ENCODE data around the gene DNMT3A.
A peak's percentile ranks its signal among the peaks of the same experiment; 100 is the strongest.

Gene DNMT3A

DNA sequence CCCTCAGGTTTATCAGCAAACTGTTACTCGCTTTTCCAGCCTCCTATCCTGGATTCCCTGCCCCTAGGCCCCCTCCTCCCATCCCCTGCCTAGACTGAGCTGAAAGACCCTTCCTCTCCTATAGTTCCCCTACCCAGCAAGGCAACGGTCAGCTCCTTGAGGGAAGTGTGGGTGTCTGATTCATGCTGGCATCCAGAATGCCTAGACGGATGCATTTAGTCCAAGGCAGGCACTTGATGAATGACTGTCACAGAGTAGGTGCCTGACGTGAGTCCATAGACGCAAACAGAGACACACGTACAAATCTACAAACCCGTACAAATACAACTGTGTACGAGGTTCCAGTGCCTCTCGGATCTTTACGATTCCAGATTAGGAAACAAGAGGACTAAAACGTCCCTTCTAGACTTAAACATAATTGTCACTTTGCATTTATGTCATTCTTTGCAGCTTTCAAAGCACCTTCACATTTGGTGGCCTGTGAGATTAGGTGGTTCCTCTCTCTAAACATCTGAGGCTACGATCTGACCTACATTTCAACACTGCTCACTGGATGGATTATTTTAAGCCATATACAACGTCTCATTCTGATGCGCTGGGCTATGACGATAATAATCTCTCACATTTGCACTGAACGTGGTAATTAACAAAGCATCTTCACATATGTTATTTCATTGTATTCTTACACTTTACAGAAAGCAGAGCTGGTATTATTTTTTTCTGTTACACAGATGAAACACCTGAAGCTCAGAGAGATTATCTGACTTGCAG lies 36.7 kb downstream of the DNMT3A start:
- DNase-seq (ENCODE audit: low read depth in 3 of 3), result no peak

DNA sequence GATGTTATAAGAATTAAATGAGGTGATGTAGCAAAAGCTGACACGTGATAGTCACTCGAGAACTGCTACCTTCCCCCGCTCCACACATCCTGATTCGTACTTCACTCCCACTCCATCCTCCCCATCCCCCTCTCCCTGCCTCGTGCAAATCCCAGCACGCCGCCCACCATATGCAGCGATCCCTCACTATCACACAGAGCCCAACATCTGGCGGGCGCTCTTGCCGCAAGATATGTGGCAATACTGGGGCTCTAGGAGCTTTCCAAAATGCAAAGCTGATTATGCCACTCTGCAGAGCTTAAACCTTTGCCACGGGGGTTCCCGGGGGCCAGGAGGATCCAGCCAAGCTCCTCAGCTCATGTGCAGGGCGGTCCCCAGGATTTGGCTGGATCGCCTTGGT lies 37.4 kb downstream of the DNMT3A start:
- no peak for DNase-seq (ENCODE audit: low read depth in 3 of 3)

DNA sequence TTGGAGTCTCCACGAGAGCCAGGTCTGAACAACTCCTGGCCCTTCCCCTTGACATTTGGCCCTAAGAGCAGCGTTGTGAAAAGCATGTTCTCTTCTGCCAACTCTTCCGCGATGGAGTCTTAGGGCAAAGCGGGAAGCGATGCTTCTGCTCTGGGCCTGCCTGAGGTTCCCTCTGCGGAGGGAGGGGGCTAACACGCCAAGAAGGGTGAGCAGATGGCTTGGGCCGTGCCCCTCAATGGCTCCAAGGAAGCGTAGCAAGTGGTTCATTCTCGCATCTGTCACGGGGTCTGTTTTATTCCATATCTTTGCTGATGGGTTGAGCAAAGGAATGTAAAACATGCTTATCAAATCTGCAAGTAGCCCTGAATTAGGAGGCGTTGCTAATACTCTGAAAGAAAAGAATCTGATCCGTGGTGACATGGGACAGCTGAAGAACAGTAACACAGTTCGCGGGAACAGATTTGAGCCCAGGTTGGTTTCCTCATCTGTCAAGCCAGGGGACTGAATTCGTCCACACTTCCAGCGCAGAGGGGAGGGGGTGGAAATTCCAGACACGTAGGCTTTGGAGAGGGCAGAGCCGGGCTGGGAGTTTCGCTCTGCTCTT lies 38.0 kb downstream of the DNMT3A start:
- DNase-seq (ENCODE audit: low read depth in 3 of 3), result no peak

DNA sequence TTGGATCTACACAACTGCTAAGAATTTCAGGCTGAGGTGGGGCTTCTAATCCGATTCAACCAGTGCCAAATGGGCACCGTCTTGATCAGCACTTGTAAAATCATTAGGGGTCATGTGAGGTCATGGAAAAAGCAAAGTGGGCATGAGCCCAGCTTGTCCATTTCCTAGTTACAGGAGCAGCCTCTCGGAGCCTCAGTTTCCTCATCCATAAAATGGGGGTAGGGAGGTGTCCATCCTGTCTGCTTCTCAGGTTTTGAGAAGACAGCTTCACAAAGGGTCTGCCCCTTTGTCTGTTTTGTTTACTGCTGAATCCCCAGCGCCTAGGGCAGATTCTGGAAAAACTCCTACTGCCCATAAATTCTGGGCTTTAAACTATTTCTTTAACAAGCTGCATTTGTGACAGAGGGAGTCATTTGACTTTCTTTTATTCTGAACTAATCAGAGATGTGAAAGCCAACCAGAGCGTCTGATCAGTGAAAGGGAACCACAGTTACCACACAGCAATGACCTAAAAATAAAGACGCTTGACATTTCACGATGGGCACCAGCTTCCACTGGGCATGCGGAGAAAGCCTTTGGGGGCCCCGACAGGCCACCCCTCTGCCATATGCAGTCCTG lies 38.9 kb downstream of the DNMT3A start:
- DNase-seq (ENCODE audit: low read depth in 3 of 3), result no peak

DNA sequence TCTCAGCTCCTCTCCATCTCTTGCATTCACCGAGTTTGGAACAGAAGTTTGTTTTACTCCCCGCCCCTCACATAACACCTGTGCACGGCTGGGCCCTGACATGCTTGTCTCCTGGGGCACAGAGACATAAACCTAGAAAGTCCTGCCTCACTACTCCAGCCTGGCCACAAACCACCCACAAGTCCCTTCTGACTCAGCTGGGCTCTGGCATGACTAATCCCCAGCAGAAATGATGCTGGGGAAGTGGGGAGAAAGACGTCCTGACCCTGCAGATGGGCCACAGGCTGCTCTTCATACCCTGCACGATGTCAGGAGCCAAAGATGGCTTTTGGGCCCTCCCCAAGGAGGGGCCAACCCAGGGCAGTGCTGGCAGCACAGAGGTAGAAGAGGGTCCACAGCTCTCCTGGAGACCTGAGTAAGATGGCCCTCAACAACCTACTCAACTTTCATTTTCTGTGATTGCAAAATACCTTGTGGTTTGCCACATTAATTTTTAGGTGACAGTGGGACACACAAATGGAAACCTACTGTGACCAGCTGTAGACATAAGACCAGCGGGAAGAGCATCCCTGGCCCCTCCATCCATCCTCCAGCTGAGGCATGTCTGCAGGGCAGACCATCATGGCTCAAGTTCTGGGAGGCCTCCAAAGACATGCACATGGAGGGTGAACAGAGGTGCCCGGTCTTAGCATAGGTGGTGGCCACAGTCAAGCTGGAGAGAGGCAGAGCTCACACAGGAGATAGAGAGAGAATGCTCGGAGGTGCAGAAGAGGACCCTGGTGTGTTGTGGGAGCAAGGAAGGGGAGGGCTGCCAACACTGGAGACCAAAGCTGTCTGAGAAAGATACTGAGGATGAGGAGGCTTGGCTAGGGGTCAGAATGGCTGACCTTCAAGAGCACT lies 40.0 kb downstream of the DNMT3A start:
- DNase-seq (ENCODE audit: low read depth in 3 of 3), result peak in 2 of 3 experiments; percentile 55 to 79

DNA sequence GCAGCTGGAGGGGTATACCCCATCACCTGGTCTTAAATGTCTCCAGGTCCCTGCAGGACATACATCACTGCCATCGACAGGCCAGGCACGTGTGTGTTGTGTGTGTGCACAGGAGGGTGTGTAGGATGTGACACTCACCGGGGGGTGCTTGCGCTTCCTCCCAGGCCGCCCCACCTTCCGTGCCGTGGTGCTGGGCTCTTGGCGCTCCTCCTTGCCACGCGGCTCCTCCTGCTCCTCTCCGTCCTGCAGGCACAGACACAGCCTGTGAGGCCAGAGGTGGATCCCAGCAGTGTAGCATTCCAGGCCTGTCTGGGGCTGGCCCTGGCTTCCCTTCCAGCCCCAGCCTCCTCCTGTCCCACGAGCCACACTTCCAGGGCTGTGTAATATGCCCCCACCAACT lies 41.7 kb downstream of the DNMT3A start:
- no peak for DNase-seq (ENCODE audit: low read depth in 3 of 3)

DNA sequence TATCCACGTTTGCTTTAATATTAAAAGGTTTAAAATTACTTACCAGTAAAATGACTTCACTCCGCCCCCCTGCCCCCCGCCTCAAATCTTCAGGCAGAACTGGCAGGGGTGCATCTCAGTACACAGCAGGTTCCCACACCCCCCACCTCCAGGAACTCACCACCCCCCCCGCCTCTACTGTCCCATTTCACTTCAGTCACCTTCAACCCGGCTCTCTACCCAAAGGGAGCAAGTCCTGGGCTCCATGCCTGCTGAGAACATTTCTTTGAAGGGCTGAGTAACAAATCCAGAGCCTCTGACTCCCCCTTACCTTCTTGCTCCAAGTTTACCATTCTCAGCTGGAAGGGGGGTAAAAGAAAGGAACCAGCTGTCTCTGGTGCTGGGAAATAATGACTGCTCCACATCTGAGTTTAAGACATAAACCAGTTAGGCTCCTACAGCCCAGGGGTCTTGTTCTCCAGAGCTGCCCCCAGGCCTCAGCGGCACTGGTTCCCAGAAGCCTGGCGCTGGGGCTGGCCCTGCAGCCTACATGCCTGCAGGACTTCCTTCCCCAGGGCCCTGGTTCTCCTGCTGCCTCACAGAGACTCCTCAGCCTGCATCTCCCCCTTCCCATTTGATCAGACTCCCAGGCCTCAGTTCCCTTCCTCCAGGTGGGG lies 42.8 kb downstream of the DNMT3A start:
- DNase-seq (ENCODE audit: low read depth in 3 of 3), result no peak

DNA sequence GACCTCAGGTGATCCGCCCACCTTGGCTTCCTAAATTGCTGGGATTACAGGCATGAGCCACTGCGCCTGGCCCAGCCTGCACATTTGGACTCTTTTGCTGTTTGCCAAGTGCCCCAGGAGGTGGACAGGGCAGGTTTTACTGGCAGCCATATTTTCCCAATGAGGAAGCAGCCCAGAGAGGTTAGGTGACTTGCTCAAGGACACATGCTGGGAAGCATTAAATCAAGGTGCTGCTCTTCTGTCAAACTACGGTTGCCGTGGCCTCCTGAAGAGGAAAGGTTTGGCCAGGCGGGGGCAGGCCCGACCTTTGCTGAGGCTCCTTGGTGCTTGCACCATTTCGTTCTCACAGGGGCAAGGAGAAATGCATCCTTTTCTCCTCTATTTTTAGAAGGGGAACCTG lies 44.0 kb downstream of the DNMT3A start:
- no peak for DNase-seq (ENCODE audit: low read depth in 3 of 3)

DNA sequence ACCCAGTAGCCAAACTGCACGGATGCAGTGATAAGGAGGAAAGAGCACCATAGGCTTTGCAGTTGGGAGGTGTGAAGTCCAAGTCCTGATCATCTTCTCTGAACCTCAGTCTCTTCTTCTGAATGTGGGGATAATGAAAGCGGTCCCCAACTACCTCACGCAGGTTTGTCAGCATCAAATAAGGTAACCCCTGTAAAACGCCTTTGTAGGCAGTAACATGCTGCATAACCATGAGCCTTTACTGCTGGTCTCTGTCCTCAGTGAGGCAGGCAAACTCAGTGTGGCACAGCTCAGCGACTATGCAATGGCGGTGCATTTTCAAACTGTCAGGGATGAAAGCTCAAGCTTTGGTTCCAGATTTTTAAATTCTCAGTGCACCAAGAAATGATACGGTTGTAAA lies 46.1 kb downstream of the DNMT3A start:
- DNase-seq (ENCODE audit: low read depth in 3 of 3), result no peak

DNA sequence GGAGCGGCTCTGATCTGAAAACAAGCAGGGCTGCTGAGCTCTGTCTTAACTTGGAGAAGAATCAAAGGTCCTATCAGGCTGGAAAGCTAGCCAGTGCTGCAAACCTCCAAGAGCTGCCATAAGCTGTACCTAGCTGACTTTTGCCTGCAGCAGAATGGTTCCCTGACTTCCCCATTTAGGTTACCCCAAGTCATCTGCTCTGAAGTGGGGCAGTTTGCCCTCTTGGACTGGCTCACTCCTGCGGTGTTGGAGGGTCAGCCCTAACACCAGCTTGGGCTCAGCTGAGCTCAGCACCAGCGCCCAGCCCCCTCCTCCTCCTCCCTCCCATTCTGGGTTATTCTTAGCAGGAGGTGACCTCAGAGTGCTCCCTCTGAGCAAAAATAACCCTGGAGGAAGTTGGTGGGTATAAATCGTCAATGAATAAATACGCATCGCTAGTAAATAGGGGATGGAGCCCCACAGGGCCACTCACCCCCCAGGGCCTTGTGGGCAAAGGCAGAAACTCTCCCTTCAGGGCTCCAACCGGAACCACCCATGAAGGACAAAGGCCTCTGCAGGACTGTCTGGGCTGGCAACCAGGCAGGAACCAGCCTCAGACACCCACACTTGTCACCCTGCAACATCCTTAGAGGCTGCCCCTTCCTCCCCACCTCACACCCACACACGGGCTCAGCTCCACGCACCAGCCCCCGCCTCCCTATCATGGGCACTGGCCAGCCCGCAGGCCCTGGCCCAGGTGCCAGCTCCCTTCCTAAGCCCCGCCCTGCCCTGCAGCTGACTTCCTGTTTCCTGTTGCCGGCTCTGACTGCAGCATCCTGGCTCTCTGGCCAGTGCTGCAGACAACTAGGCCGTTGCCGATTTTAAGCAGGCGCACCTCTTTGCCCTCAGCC lies 46.9 kb downstream of the DNMT3A start:
- peak in 2 of 3 experiments; percentile 51 to 75 for DNase-seq (ENCODE audit: low read depth in 3 of 3)

DNA sequence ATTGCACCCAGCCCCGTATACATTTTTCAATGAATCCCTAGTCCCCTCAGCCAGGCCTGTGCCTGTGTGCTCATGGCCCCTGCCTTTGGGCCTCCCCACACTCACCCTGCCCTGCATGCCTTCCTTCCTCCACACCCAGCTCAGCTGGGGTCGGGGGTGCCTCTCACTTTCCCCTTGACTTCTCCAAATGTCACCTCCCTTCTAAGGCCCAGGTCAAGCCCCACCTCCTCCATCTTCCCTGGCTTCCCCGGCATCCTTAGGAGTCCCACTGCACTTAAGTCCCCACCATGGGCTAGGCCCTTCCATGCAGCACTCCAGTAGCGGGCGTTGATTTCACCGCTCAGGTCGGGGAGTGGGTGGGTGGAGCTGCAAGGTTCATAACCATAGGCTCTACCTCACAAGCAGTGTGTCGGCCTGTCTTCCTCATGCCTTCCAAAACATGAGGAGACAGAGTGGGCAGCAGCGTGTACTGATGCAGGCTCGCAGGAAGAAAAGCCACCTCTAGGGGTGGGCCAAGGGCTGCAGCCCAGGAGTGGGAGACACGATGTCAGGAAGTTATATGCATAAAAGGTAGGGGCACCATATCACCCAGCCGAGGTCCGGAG lies 47.7 kb downstream of the DNMT3A start:
- no peak for DNase-seq (ENCODE audit: low read depth in 3 of 3)

DNA sequence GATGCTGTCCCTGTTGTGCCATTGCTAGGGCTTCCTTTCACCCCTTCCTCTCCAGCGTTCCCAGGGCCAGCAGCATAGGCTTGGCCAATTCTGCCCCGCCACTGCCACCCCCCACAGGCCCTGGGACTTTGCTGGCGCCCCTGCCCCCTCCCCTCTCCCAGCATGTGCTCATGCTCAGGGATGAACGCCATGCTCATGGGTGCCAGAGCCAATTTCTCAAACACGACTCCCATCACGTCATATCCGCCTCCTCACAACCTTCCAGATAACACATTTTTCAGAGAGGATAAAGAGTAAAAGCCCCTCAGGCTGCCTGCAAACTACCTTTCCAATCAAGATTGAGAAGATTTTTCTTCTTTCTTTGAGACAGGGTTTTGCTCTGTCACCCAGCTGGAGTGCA lies 48.6 kb downstream of the DNMT3A start:
- DNase-seq (ENCODE audit: low read depth in 3 of 3), result no peak

DNA sequence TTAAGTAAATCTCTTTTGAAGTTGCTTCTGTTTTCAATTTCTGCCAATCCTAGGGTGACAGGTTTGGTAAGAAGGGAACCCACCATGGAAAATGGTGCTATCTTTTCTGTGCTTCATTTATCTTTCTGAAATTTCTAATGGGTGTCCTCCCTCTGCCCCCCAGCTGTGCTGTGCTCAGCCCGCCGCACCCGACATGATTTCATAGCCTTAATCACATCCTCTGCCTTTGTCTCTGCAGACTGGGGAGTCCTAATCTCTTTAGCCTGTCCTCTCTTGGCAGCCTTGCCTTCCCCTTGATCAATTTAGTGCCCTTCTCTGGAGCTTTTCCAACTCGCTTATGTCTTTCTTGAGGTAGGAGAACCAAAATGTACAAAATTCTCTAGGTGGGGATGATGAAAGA lies 49.3 kb downstream of the DNMT3A start:
- DNase-seq (ENCODE audit: low read depth in 3 of 3), result no peak

DNA sequence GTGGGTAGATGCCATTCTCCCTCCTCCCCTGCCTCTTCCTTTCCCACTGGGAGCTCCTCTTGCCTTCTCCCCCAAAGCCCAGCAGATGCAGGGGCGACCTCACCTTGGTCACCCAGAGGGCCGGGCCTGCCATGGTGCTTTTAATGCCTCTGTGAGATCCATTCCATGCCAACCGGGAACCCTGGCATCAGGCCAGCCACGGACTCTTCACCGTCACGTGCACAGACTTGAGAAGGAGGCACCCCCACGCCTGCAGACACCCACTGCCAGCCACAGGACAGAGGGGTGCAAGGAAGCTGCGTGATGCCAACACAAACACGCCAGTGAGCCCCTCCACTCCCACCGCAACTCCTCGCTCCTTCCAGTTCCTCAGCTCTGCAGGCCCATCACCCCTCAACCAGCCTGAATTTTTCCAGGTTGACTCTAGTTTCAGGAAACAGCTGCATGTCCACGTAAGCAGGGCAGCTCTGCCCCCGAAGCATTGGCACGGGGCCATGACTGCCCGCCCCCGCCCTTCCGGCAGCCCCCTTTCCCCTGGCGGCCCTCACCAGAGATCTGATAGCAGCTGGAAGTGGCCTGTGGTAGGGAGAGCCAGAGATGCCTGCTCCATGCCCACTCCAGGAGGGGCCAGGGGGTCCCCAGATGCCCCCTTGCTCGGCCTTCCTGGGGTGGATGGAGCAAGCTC lies 50.8 kb downstream of the DNMT3A start:
- DNase-seq (ENCODE audit: low read depth in 3 of 3), result no peak

DNA sequence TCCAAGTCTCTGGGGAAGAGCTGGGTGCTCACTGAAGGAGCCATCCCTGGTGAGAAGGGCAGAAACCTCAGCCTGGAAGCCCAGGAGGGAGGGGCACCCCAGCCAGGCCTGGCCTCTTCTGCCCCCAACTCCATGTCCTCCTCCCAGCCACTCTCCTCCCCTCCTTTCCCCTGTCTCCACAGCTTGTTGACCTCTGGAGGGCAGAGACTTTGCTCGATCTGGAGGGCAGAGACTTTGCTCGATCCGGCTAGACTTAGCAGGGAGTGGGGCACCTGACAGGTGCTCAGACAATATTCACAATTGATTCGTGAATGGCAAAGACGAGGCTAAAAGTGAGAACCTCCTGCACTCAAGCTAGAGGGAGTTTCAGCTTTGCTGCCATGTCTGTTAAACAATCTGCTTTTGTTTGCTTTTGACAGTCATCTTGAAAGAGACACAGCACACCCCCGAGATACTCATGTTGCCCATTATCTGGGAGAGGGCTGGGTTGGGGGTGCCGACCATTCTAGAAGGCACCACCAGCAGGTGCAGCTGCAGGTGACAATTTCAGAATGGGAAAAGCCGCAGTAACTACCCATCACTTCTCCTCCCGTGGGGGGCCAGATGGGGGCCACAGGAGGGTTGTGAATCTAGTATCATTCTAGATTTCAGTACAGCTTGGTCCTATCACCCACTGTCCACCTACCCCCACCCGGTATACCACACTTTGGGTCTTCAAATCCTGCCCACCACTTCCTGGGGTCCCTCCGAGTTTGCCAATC lies 54.8 kb downstream of the DNMT3A start:
- no peak for DNase-seq (ENCODE audit: low read depth in 3 of 3)

DNA sequence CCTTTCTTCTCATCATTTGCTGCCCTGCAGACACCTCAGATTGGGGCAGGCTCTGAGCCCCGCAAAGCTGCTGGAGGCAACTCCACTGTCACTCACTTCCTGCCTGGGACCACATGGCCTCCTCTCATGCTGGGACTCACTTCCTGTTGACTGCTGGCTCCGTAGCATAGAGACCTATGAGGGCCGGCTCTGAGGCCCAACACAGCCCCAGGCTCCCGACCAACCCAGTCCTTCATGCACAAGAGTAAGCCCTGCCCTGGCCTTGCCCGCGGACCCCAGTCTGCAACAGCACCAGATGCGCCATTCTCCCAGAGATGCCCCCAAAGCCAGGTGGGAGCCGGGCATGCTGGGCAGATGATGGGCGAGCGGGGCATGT lies 55.7 kb downstream of the DNMT3A start:
- peak in 2 of 3 experiments; percentile 32 to 64 for DNase-seq (ENCODE audit: low read depth in 3 of 3)

DNA sequence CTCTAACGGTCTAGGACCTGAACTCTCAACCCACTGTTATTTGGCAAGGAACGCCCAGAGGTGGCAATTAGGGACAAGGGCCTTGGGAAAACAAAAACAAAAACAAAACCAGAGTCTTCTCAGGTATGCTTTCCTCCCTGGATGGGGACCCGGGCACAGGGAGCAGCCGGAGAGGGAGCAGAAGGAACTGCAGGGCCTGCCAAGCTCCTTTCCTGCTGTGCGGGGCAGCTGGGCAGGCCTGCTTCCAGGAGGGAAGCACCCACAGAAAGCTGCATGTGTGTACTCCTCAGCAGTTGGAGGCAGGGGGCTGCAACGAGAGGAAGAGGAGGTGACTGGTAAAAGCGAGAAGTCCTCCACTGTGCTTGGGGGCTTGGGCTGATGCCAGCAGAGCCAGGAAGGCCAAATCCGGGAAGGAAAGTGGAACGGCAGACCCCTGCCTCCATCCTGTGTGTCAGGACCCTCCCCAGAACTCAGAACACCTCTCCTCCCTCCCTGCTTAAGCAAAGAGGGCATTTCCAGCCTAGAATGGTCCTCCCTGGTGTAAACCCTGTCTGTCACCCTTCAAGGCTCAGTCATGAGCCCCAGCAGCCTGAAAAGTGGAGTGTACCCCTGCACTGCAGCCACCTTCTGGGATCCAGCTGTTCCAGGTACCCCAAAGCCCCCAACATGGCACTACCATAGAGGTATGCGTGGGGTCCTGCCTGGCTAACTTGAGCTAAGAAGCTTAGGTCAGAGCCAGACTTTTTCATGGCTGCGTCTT lies 56.3 kb downstream of the DNMT3A start:
- DNase-seq (ENCODE audit: low read depth in 3 of 3), result no peak

DNA sequence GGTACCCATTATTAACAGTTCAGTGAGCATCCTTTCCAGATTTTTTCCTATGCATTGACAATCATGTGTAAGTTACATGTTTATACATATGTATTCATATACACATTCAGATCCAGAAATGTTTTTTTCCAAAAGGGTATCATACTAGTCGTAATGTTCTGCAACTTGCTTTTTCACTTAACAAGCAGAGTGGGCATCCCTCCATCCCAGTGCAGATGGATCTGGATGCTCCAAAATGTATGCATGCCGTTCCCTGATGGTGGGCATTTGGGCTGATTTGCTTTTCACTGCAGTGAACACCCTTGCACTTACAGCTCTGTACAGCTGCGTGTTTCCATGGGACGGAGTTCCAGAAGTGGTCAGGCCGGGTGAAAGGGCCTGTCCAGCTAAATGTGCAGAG lies 57.0 kb downstream of the DNMT3A start:
- DNase-seq (ENCODE audit: low read depth in 3 of 3), result no peak

All from stimulated activated CD4-positive, alpha-beta T cell treated with anti-CD3 and anti-CD28 coated beads, TNF-alpha, amount 100 ng/mL, for 24 hours (primary cell).